Stimulated activated CD4-positive, alpha-beta T cell treated with anti-CD3 and anti-CD28 coated beads, Interleukin-12 subunit alpha, Interleukin-12 subunit beta, amount 100 ng/mL, for 48 hours (primary cell): ENCODE measurements around the gene TENT5C.

Experiments used
- DNase-seq, 3 donors: peaks; one replicate each; pipeline ENCODE4 v3.0.0-alpha.2; 2020; ENCODE audit warnings: low read depth in 2 of 3, low spot score in 1 of 3

The TENT5C gene

GRCh38 chr1:117612517-117613248, 6.8 kb downstream of the TENT5C start:
- no peak for DNase-seq

GRCh38 chr1:117613249-117613968, 7.6 kb downstream of the TENT5C start:
- DNase-seq = no peak

- no peak for DNase-seq
These were observed 8.3 kb downstream of the TENT5C start for GRCh38 chr1:117613969-117614729.

- DNase-seq = no peak
These were observed 9.6 kb downstream of the TENT5C start for GRCh38 chr1:117615474-117615873.

- DNase-seq = no peak
These were observed 10.5 kb downstream of the TENT5C start for GRCh38 chr1:117616356-117616755.

- no peak for DNase-seq
These were observed 11.1 kb downstream of the TENT5C start for GRCh38 chr1:117616967-117617366.

- no peak for DNase-seq
These were observed 12.7 kb downstream of the TENT5C start for GRCh38 chr1:117618450-117619122.

GRCh38 chr1:117620440-117620839, 14.6 kb downstream of the TENT5C start:
- DNase-seq = no peak

GRCh38 chr1:117621316-117621715, 15.5 kb downstream of the TENT5C start:
- no peak for DNase-seq

GRCh38 chr1:117622726-117623125, 16.9 kb downstream of the TENT5C start:
- DNase-seq = no peak

- DNase-seq = no peak
These were observed 17.3 kb downstream of the TENT5C start for GRCh38 chr1:117623141-117623540.

GRCh38 chr1:117623698-117624097, 17.9 kb downstream of the TENT5C start:
- DNase-seq = no peak

- DNase-seq = no peak
These were observed 21.8 kb downstream of the TENT5C start for GRCh38 chr1:117627546-117628130.

- DNase-seq = no peak
These were observed 22.5 kb downstream of the TENT5C start for GRCh38 chr1:117628343-117628742.

- no peak for DNase-seq
These were observed 24.0 kb downstream of the TENT5C start for GRCh38 chr1:117629625-117630422.

GRCh38 chr1:117630423-117630998, 24.7 kb downstream of the TENT5C start:
- DNase-seq = no peak

GRCh38 chr1:117631359-117632160, 25.7 kb downstream of the TENT5C start:
- no peak for DNase-seq

GRCh38 chr1:117632269-117633067, 26.6 kb downstream of the TENT5C start:
- no peak for DNase-seq
